ENCODE results near the gene P2RX7.

P2RX7 gene

GRCh38 chr12:121236776-121237175, 104.1 kb downstream of the P2RX7 start:
- no peak for DNase-seq

GRCh38 chr12:121237415-121237814, 104.7 kb downstream of the P2RX7 start:
- DNase-seq, result no peak

All from NCI-H345 (cell line).